ENCODE measurements around the gene SETDB1. TPM values are rescaled to one million over a fixed set of nuclear protein-coding genes. Genes with fewer than 3 reads are reported as not detected.

Gene SETDB1
- polyA plus RNA-seq, 1 of the 3 experiments (the other 2 are of a cell fraction): 29.9 TPM

DNA sequence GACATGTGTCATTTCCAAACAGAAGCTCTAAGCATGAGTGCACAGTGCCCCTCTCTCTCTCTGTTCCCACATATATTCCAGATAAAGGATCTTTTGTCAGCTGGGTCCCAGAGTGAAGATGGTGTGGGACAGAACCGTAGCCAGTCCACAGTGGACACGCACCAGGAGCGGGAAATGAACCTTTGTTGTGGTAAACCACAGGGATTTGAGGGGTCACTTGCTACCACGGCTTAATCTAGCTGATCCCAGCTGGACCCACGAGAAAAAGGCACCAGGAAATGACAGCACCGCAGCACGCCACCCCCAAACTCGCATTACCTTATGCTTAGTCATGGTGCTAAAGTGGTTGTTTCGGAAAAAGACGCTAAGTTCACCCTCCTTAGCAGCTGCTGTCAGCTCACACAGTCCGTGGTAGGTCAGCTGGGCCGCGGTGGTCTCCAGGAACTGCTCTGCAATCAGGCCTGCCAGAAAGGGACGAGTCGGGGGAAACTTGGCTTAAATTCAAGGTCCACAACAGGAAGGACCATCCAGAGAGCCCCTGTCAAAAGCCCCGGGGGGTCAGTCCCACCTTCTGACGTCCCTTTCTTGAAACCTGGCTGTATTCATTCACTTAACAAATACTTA, 73.0 kb downstream of the SETDB1 start:
- Histone ChIP-seq H3K27me3 (ENCODE audit: insufficient read depth) (no peaks in the 10 kb centered on the region), H3K79me2 (ENCODE audit: insufficient read depth) (no peaks in the 10 kb centered on the region), H3K9me3 (no peaks in the 10 kb centered on the region), H3K36me3 (replicated peaks in 1 of 2; ENCODE audit: control insufficient read depth in 1 of 2, insufficient read depth in 2 of 2, low read length in 1 of 2) (peaks cover 0 to 11% of the 10 kb centered on the region in 2 experiments), H3K4me1 (ENCODE audit: control insufficient read depth in 1 of 2, insufficient read depth in 2 of 2, low read depth in 1 of 2, low read length in 1 of 2) (no peaks in the 10 kb centered on the region; a peak in 1 of 4 replicates), H3K4me2 (no peak overlapping the region), H3F3A (replicated peaks; ENCODE audit: insufficient read depth) (no peaks in the 10 kb centered on the region), H2AFZ (ENCODE audit: low read depth) (no peak overlapping the region), H4K20me1 (ENCODE audit: insufficient read depth) (no peaks in the 10 kb centered on the region), H3K9me2 (no peaks in the 10 kb centered on the region), H3K9ac (no peak overlapping the region), H3K27ac (ENCODE audit: low read depth in 2 of 2, low read length in 1 of 2) (no peak overlapping the region), H3K4me3 (ENCODE audit: low read depth in 2 of 2, low read length in 1 of 2) (no peak overlapping the region)
- ChIA-PET POLR2A (interaction anchor here (1.2 kb wide), 1 partner anchor 49 kb away, joined by 3 read pairs; no protein-coding TSS in a partner anchor), CTCF (interaction anchor here (0.8 to 15.9 kb wide), 2 partner anchors 19 to 25 kb away, joined by 3 to 371 read pairs; partner anchors contain the start of genes ANXA9 and CERS2)
- WGBS (ENCODE audit: low lambda C conversion rate): 75% methylated on average over 12 of the region's 17 CpGs
- DNase-seq: no peak
- TF ChIP-seq, protein P1, sequence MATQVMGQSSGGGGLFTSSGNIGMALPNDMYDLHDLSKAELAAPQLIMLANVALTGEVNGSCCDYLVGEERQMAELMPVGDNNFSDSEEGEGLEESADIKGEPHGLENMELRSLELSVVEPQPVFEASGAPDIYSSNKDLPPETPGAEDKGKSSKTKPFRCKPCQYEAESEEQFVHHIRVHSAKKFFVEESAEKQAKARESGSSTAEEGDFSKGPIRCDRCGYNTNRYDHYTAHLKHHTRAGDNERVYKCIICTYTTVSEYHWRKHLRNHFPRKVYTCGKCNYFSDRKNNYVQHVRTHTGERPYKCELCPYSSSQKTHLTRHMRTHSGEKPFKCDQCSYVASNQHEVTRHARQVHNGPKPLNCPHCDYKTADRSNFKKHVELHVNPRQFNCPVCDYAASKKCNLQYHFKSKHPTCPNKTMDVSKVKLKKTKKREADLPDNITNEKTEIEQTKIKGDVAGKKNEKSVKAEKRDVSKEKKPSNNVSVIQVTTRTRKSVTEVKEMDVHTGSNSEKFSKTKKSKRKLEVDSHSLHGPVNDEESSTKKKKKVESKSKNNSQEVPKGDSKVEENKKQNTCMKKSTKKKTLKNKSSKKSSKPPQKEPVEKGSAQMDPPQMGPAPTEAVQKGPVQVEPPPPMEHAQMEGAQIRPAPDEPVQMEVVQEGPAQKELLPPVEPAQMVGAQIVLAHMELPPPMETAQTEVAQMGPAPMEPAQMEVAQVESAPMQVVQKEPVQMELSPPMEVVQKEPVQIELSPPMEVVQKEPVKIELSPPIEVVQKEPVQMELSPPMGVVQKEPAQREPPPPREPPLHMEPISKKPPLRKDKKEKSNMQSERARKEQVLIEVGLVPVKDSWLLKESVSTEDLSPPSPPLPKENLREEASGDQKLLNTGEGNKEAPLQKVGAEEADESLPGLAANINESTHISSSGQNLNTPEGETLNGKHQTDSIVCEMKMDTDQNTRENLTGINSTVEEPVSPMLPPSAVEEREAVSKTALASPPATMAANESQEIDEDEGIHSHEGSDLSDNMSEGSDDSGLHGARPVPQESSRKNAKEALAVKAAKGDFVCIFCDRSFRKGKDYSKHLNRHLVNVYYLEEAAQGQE (IDR thresholded peaks at IDR 0.05; ENCODE audit: low read depth, low read length): no peak
- TF ChIP-seq, protein P2, sequence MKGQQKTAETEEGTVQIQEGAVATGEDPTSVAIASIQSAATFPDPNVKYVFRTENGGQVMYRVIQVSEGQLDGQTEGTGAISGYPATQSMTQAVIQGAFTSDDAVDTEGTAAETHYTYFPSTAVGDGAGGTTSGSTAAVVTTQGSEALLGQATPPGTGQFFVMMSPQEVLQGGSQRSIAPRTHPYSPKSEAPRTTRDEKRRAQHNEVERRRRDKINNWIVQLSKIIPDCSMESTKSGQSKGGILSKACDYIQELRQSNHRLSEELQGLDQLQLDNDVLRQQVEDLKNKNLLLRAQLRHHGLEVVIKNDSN (IDR thresholded peaks at IDR 0.05; ENCODE audit: borderline replicate concordance, low read depth): no peak
- TF ChIP-seq, protein P3, sequence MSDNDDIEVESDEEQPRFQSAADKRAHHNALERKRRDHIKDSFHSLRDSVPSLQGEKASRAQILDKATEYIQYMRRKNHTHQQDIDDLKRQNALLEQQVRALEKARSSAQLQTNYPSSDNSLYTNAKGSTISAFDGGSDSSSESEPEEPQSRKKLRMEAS (IDR thresholded peaks at IDR 0.05; ENCODE audit: low read depth): no peak

DNA sequence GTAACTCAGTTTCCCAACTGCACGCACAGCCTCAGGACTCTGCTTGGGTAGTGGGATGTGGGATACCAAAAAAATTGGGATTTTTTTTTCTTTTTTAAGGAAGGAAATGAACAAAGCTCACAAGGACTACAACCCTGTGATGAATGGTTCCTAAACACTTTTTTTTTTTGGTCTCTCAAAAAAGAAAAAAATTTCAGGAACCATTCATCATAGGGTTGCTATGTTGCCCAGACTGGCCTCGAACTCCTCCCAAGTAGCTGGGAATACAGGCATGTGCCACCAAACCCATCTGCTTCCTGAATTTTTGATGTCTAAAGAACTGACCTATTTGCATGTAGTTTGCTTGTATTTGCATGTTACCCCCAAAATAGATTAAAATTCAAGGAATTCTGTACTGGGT, 73.8 kb downstream of the SETDB1 start:
- Histone ChIP-seq H3K4me2 (no peak overlapping the region), H3K9me2 (no peaks in the 10 kb centered on the region), H3K36me3 (replicated peaks in 1 of 2; ENCODE audit: control insufficient read depth in 1 of 2, insufficient read depth in 2 of 2, low read length in 1 of 2) (peaks cover 0 to 11% of the 10 kb centered on the region in 2 experiments), H4K20me1 (ENCODE audit: insufficient read depth) (no peaks in the 10 kb centered on the region), H3K4me1 (ENCODE audit: control insufficient read depth in 1 of 2, insufficient read depth in 2 of 2, low read depth in 1 of 2, low read length in 1 of 2) (peaks cover 0 to 3% of the 10 kb centered on the region in 2 experiments; a peak in 1 of 4 replicates), H3K27me3 (ENCODE audit: insufficient read depth) (no peaks in the 10 kb centered on the region), H3K9ac (no peak overlapping the region), H3K4me3 (ENCODE audit: low read depth in 2 of 2, low read length in 1 of 2) (no peak overlapping the region), H3K9me3 (no peaks in the 10 kb centered on the region), H3K27ac (ENCODE audit: low read depth in 2 of 2, low read length in 1 of 2) (no peak overlapping the region), H3F3A (replicated peaks; ENCODE audit: insufficient read depth) (no peaks in the 10 kb centered on the region), H2AFZ (ENCODE audit: low read depth) (no peak overlapping the region), H3K79me2 (ENCODE audit: insufficient read depth) (0 out of 2 replicates have a peak, but pooled peaks cover 1% of the 10 kb centered on the region)
- no peak for DNase-seq
- TF ChIP-seq NRF1 (IDR thresholded peaks at IDR 0.05; ENCODE audit: low read depth, low read length): no peak
- TF ChIP-seq TAF1 (IDR thresholded peaks at IDR 0.05; ENCODE audit: borderline replicate concordance, low read depth, low read length): no peak
- TF ChIP-seq NFIC (IDR thresholded peaks at IDR 0.05; ENCODE audit: borderline replicate concordance): no peak
- TF ChIP-seq RFX5 (IDR thresholded peaks at IDR 0.05; ENCODE audit: low read length): no peak
- TF ChIP-seq FOXJ3 (CRISPR knock-in tag; IDR thresholded peaks at IDR 0.05): no peak
- TF ChIP-seq GATA2 (CRISPR knock-in tag; IDR thresholded peaks at IDR 0.05): no peak
- TF ChIP-seq RCOR1 (IDR thresholded peaks at IDR 0.05; ENCODE audit: low read length): no peak
- TF ChIP-seq, protein P4, sequence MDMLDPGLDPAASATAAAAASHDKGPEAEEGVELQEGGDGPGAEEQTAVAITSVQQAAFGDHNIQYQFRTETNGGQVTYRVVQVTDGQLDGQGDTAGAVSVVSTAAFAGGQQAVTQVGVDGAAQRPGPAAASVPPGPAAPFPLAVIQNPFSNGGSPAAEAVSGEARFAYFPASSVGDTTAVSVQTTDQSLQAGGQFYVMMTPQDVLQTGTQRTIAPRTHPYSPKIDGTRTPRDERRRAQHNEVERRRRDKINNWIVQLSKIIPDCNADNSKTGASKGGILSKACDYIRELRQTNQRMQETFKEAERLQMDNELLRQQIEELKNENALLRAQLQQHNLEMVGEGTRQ (IDR thresholded peaks at IDR 0.05; ENCODE audit: borderline replicate concordance, low read depth, low read length): no peak
- TF ChIP-seq, protein P5, sequence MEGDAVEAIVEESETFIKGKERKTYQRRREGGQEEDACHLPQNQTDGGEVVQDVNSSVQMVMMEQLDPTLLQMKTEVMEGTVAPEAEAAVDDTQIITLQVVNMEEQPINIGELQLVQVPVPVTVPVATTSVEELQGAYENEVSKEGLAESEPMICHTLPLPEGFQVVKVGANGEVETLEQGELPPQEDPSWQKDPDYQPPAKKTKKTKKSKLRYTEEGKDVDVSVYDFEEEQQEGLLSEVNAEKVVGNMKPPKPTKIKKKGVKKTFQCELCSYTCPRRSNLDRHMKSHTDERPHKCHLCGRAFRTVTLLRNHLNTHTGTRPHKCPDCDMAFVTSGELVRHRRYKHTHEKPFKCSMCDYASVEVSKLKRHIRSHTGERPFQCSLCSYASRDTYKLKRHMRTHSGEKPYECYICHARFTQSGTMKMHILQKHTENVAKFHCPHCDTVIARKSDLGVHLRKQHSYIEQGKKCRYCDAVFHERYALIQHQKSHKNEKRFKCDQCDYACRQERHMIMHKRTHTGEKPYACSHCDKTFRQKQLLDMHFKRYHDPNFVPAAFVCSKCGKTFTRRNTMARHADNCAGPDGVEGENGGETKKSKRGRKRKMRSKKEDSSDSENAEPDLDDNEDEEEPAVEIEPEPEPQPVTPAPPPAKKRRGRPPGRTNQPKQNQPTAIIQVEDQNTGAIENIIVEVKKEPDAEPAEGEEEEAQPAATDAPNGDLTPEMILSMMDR (IDR thresholded peaks at IDR 0.05): no peak
- TF ChIP-seq TEAD4 (IDR thresholded peaks at IDR 0.05; ENCODE audit: borderline replicate concordance, insufficient read depth): no peak
- no peak for TF ChIP-seq MEF2A (IDR thresholded peaks at IDR 0.05; ENCODE audit: borderline replicate concordance, low read depth)
- no peak for TF ChIP-seq TCF12 (IDR thresholded peaks at IDR 0.05)
- TF ChIP-seq POLR2AphosphoS5 (IDR thresholded peaks at IDR 0.05; ENCODE audit: low read depth, low read length): no peak
- TF ChIP-seq YY1 (IDR thresholded peaks at IDR 0.05; ENCODE audit: low read depth): no peak
- TF ChIP-seq EP300 (IDR thresholded peaks at IDR 0.05; ENCODE audit: borderline replicate concordance in 1 of 2, low read depth in 1 of 2, low read length in 1 of 2): no peak
- TF ChIP-seq GABPA (IDR thresholded peaks at IDR 0.05; ENCODE audit: low read depth): no peak
- ChIA-PET POLR2A (interaction anchor here (1.2 kb wide), 1 partner anchor 48 kb away, joined by 3 read pairs; no protein-coding TSS in a partner anchor), CTCF (interaction anchor here (0.8 to 15.9 kb wide), 2 partner anchors 20 to 25 kb away, joined by 3 to 371 read pairs; partner anchors contain the start of genes ANXA9 and CERS2)
- 94% methylated on average over 2 of the region's 2 CpGs for WGBS (ENCODE audit: low lambda C conversion rate)
